ENCODE data around the gene TUBG1.

Gene TUBG1

DNA sequence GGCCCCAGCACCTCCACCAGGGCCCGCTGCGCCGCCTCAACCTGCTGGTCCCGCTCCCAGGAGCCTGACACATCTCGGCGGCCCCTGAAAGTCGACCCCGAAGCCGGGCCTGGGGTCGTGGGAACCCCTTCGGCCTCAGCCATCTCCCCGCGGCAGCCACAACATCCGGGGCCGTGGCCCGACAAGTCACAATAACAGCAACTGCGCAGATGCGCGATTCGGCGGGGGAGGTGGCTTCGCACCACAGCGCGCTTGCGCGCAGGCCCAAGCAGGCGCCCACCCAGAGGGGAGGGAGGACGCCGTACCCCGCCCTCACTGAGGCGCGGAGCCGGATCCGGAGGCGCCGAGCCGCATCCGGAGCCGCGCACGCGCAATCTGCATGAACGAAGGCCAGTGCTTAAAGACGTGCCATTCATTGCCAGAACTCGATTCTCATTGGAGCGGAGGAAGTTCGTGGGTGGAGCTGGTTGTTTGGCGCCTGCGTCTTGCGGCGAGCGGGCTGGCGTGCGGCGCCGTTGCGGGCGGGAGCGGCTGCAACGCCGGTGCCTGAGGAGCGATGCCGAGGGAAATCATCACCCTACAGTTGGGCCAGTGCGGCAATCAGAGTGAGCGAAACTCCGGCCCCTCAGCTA, at the start of gene TUBG1, which contains the start of gene RETREG3:
Gene TUBG1, plus strand, starts transcription at position 502 of the 632 bp plus-strand sequence. Its CDS starts 55 bp downstream, at position 557.
Gene RETREG3, minus strand, starts transcription at position 193 of the 632 bp plus-strand sequence. Its CDS starts 50 bp downstream, at position 143.
- peak; percentile 97 to 99 for DNase-seq (ENCODE audit: low read depth in 2 of 2)

DNA sequence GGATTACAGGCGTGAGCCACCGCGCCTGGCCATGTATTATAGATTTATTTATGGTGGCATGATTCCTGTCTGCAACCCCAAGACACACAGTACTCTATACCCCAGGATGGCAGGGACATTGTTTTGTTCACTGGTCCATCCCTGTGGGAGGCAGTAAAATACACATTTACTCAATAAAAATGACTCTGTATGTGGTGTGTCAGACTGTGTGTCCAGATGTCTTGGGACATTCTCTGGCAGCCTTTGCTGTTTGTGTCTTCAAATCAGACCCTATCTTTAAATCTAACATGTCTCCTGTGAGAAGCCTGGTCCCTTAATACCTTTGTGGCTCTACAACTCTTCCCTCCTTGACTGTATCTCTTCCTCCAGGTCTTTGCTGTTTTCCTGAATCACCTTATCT, 49.2 kb upstream of the TUBG1 start:
- no peak for DNase-seq (ENCODE audit: low read depth in 2 of 2)

DNA sequence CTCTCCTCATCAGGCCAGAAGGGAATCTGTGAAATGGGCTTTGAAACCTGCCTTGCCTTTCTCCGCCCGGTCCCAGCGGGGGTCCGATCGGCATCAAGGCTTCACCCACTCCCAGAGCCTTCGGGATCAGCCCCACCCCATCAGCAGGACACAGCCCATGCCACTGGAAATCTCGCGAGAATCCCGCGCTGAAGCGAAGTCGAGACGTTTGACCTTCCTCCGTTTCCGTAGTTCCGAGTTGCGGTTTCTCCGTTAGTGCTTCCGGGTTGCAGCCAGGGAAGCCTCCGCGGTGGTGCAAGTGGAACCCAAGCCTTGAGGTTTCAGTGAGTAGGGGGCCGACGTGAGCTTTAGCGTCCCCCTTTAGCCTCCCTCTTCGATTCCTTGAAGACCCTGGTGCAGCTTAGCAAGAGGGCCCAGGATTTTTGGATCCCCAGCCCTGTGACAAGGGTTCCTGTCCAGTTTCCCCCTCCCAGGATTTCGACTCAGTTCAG, 47.5 kb upstream of the TUBG1 start, which contains the start of gene COASY:
Gene COASY, plus strand, starts transcription at position 252 of the 491 bp plus-strand sequence. CDS start 475 bp downstream, outside the sequence.
- peak; percentile 89 to 93 for DNase-seq (ENCODE audit: low read depth in 2 of 2)

DNA sequence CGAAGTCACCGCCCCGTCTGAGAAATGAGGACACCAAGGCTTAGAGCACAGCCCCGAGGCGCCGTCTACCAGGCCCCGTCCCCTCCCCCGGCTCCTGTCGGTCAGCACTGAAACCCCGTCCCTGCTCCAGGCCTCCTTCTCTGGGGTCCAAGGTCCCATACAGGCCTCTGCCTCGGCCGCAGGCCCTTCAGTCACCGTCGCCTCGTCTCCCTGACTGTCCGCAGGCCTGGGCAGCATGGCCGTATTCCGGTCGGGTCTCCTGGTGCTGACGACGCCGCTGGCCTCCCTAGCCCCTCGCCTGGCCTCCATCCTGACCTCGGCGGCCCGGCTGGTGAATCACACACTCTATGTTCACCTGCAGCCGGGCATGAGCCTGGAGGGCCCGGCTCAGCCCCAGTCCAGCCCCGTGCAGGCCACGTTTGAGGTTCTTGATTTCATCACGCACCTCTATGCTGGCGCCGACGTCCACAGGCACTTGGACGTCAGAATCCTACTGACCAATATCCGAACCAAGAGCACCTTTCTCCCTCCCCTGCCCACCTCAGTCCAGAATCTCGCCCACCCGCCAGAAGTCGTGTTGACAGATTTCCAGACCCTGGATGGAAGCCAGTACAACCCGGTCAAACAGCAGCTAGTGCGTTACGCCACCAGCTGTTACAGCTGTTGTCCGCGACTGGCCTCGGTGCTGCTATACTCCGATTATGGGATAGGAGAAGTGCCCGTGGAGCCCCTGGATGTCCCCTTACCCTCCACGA, 46.9 kb upstream of the TUBG1 start:
- DNase-seq (ENCODE audit: low read depth in 2 of 2) = no peak

DNA sequence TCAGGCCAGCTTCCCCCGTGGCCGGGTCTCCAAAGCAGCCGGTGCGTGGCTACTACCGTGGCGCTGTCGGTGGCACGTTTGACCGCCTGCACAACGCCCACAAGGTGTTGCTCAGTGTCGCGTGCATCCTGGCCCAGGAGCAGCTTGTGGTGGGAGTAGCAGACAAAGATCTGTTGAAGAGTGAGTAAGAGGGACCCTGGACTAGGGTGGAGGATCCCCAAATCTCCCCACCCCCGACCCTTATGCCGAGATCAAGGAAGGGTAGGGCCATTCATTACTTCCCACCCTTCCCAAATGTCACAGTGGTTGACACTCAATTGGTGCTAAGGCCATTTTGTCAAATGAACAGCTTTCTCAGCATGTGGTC, 46.4 kb upstream of the TUBG1 start:
- no peak for DNase-seq (ENCODE audit: low read depth in 2 of 2)

DNA sequence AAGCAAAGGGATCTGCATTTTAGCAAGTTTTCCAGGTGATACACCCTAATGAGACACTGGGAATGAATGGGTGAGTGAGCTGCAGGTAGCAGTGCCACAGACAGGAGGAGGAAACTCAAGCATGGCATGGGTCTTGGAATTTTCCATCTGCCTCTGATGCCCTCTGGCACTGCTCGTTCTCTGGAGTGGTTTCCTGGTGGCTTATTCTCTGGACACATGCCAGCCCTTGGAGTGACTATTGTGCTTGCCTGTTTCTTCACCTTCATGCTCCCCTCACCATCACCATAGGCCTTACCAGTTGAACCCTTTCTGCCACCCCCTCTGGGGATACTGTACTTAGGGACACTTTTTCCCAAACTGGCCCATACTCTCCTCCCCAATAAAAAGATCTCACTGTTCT, 45.9 kb upstream of the TUBG1 start:
- DNase-seq (ENCODE audit: low read depth in 2 of 2) = no peak

DNA sequence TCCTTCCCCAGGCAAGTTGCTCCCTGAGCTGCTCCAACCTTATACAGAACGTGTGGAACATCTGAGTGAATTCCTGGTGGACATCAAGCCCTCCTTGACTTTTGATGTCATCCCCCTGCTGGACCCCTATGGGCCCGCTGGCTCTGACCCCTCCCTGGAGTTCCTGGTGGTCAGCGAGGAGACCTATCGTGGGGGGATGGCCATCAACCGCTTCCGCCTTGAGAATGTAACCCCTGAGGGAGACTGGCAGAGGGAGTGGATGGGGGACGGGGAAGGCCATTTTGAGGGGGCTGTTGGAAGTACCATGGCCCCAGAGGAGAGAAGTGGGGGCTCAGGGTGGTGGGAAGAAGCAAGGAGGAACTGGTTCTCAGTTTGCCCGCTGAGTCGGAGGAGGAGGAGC, 45.5 kb upstream of the TUBG1 start:
- DNase-seq (ENCODE audit: low read depth in 2 of 2) = no peak

DNA sequence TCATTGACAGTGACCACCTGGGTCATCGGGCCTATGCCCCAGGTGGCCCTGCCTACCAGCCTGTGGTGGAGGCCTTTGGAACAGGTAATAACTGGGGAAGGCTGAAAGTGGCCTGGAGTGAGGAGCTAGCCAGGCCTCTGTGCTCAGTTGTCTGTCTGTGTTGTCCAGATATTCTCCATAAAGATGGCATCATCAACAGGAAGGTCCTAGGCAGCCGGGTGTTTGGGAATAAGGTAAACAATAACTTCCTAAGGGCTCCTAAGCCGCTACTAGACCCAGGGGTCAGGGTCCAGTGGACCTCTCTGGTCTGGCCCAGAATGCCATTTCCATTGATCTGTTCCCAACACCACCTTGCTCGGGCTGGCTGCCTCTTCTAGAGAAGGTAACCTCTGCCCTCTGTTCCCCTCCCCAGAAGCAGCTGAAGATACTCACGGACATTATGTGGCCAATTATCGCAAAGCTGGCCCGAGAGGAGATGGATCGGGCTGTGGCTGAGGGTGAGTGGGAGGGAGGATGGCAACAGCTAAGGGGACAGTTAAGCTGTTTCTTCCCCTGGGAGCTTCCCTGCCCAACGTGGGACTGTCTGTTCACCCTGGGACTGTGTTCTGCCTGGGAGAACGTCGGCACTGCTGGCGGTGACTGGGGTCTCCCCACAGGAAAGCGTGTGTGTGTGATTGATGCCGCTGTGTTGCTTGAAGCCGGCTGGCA, 44.5 kb upstream of the TUBG1 start:
- DNase-seq (ENCODE audit: low read depth in 2 of 2) = no peak

DNA sequence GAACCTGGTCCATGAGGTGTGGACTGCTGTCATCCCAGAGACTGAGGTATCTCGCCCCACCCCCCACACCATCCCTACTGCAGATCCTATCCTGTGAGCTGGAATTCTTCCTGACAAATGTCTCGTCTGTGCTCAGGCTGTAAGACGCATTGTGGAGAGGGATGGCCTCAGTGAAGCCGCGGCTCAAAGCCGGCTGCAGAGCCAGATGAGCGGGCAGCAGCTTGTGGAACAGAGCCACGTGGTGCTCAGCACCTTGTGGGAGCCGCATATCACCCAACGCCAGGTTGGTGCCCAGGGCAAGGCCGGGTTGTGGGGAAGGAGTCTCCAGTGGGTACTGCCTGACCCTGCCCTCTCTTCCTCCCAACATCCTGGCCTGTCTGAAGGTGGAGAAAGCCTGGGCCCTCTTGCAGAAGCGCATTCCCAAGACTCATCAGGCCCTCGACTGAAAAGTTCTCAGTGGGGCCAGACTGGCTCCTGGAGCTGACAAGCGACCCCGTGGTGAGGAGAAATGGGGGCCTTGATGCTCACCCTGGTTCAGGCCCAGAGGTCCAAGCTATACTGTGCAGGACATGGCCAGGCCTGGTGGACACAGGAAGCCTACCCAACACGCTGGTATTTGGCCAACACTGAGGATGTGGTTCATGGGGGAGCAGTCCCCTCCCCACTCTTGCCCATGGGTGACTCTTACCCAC, 43.8 kb upstream of the TUBG1 start:
- DNase-seq (ENCODE audit: low read depth in 2 of 2) = no peak

DNA sequence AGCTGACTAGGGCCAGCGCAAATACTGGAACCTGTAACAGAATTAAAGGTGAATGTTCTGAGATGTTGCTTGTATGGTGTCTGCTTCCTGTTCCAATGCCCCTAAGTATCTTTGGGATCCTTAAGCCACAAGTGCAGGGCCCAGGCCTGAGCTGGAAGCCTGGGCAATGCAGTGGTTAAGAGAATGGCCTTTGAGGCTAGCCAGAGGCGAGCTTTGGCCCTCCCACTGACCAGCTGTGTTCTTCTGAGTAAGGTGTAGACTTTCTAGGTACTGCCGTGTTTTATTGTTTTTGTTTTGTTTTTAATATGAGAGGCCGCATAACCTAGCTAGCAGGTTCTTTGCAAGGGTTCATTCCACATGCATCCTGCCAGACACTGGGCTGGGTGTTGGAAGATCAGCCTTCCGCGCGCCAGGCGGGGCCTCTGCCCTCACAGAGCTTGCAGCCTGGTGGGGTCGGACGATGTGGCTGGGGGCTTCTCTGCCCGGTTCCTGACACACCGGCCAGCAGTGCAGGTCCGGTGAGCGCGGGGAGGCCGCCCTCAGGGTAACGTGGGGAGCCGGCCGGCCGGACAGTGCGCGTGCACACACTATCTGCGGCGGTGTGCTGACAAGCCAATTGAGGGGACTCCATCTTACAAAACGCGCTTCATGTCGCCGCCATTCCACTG, 43.1 kb upstream of the TUBG1 start:
- no peak for DNase-seq (ENCODE audit: low read depth in 2 of 2)

DNA sequence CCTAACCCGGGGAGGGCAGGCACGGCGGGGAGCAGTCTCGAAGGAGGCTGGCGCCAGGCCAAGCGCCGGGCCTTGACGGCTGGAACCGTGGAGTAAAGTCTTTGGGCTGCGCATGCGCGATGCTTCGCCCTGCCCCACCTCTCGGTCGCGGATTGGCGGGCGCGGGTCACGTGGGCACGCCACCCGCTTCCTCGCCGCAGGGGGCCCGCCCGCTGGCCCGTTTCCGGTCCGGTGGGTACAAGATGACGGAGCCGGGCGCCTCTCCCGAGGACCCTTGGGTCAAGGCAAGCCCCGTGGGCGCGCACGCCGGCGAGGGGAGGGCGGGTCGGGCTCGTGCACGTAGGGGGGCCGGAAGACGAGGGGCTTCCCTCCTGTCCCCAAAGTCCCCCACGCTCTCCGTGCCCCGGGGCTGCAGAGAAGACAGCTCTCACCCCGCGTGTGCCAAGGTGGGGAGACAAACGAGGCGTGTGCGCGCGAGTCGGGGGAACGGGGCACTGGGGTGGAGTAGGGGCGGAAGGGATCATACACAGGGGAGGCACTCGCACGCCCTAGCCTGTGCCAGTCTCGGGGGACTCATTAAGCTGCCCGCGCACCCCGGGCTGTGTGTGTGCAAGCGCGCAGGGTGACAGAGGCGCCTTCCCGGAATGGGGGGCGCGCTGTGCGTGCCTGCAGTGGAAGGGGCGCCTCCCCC, 42.5 kb upstream of the TUBG1 start, which contains the start of gene MLX:
Gene MLX, plus strand, starts transcription at position 218 of the 691 bp plus-strand sequence. Its CDS starts 25 bp downstream, at position 243.
- peak; percentile 88 to 90 for DNase-seq (ENCODE audit: low read depth in 2 of 2)

DNA sequence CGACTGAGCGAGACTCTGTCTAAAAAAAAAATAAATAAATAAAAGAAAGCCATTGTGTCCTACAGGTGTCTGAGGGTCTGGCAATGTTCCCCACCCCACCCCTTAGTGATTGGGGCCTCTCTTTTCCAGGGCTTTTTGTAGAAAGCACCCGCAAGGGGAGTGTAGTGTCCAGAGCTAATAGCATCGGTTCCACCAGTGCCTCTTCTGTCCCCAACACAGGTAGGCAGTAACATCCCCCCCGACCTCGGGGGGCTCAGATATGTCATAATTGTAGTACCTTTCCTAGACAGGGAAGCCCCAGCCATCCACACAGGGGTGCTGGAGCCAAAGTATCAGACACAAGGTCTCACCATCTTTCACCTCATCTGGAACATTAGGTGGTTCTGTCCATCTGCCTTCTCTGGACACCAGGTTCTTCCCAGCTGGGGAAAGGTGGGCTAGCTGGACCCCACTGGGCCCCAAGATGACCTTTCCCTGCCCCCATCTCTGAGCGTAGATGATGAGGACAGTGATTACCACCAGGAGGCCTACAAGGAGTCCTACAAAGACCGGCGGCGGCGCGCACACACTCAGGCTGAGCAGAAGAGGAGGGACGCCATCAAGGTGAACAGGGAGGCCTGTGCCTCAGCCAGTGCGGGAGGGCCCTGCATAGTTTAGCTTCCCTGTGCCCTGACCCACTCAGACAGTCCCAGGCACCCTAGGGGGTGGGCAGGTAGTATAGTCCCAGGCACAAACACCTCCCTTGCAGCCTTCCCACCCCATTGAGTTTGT, 41.0 kb upstream of the TUBG1 start:
- DNase-seq (ENCODE audit: low read depth in 2 of 2) = no peak

DNA sequence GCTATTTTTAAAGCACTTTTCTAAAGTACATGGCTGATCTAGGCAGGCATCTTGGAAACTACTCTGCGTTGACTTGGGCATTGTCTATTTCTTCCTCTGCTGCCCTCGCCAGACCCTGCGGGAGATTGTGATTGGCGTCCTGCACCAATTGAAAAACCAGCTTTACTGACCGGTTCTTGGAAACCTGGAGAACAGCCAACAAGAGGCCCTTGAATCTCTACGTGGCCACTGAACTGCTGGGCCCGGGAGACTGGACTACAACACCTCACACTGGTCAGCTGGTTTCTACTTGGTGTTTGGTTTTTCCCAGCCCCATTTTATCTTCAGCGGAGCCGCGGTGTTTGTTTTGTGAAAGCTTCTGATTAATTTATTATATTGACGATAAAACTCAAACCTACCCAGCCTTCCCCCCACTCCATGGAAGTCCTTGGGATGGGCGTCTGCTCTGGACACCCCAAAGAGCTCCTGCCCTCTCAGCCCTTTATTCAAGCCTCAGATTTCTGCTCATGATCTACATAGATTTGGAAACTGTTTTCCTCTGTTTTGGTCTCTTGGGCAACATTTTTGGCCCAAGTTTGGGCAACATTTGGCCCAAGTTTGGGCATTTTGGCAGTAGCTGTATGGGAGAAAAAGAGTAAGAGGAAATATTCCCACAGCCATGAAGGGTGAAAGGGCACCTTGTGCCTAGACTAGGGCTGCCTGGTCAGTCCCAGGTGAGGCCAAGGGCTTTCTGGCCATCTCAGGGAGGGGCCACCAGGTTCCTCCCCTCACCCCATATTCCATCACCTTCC, 37.9 kb upstream of the TUBG1 start:
- DNase-seq (ENCODE audit: low read depth in 2 of 2) = no peak

DNA sequence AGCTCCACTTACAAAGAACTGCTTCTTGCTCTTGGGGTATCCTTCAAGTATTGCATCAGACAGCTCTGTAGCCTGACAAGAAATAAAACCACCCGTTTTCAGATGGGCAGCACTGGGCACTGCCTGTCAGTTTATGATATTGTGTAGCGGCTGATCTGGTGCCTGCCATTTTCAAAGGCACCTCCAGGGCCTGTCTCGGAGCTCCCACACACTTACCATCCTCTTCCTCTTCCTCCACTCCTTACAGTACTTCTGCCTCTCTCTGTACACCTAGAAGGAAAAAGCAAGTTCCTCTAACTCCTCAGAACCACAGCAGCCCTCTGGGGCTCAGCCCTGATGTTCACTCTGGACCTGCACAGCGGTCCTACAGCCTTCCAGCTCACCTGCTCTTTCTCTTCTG, 36.4 kb upstream of the TUBG1 start:
- no peak for DNase-seq (ENCODE audit: low read depth in 2 of 2)

DNA sequence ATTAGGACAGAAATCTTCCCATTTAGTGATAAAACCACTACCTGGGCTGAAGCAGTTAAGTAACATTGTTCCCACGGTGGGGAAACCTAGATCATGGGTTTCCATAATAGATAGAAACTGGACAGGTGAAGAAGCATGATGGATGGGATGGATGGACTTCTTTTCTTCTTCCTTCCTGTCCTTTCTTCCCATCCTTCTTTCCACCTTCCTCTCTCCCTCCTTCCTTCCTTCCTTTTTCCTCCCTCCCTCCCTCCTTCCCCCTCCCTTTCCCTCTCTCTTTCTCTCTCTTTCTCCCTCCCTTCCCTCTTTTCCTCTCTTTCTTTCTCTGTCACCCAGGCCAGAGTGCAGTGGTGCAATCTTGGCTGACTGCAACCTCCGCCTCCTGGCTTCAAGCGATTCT, 35.0 kb upstream of the TUBG1 start:
- DNase-seq (ENCODE audit: low read depth in 2 of 2) = no peak

DNA sequence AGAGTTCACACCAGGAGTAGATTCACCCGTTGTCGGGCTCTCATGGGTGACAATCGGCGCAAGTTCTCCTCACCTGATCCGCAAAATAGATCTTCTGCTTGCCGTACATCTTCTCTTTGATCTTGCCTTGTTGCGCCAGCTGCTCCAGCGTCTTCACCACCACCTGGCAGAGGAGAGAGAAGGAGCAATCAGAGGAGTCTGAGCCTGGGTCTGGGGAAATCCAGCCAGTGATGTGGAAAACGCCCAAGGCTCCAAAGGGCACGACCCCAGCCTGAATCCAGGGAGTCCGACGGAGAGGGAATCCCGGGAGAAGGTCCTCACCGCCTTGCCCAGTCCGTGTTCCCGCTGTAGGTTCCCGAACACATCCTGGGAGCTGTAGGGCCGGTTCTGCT, 32.3 kb upstream of the TUBG1 start:
- DNase-seq (ENCODE audit: low read depth in 2 of 2) = no peak

DNA sequence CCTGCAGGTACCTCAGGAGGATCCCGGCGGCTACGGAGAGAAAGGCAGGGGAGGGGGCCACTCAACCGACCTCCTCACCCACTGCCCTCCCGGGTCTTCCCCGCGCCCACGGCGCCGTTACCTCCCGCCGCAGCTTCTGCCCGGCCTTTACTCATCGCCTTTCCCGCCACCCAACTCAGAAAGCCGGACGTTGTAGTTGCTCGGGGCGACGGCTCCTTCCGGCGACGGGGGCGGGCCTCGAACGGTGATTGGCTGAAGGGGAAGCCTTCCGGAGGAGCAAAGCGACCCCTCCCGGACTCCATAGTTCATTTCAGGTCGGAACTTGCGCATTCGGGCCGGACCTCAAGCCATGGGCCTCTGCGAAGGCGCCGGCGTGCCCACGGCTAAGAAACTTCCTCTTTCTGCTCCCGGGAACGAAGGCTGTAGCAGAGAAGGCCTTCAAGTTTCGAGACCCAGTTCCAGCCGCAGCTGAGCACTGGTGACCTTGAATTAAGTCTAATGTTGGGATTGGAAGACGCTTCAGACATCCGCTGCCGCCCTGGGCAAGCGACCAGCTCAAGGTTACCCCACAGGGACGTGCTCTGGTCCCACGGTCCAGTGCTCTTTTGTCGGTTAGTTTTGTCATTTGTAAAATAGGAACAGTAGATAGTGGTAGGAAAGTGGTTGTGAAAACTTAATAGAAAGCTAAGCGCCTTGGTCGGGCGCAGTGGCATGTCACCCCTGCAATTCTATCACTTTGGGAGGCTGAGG, 31.8 kb upstream of the TUBG1 start, which contains the start of gene PSMC3IP:
Gene PSMC3IP, minus strand, starts transcription at position 198 of the 750 bp plus-strand sequence. Its CDS starts 43 bp downstream, at position 155.
- DNase-seq (ENCODE audit: low read depth in 2 of 2) = peak; percentile 91 to 95

DNA sequence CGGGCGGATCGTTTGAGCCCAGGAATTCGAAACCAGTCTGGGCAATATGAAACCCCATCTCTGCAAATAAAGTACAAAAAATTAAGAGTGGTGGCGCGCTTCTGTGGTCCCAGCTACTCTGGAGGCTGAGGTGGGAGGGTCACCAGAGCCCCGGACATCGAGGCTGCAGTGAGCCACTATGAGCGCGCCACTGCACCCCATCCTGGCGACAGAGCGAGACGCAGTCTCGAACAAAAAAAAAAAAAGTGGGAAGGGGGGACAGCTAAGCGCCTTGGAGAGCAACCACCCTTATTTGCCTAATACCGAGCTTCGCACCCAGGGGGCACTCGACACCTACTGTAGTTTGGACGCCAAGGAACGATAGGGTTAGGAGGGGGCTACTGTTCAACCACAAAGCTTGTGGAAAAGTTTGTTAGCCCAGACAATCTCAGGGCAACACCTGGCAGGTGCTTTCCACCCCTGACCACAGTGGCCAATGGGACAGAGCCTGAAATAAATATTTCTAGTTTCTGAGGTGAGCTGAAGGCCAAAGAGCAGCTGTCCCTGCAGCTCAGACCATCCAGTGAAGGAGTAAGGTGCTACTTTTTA, 31.1 kb upstream of the TUBG1 start:
- peak; percentile 63 to 67 for DNase-seq (ENCODE audit: low read depth in 2 of 2)
